Measurements from ENCODE around the gene MRPS33.
"Not testable (repeated sequence)": the region's sequence is repeated elsewhere in the genome, so short reads cannot be mapped to it uniquely, and the experiment has no call there.

The MRPS33 gene

GRCh38 chr7:141012044-141012685 lies 2.6 kb downstream of the MRPS33 start:
- DNase-seq = peak; percentile 79

GRCh38 chr7:141011443-141011842 lies 3.3 kb downstream of the MRPS33 start:
- DNase-seq = no peak

- DNase-seq = no peak
These were observed 11.3 kb downstream of the MRPS33 start for GRCh38 chr7:141003172-141004065.

GRCh38 chr7:141001546-141001945 lies 13.2 kb downstream of the MRPS33 start:
- no peak for DNase-seq

- no peak for DNase-seq
These were observed 13.6 kb downstream of the MRPS33 start for GRCh38 chr7:141001122-141001521.

GRCh38 chr7:140998715-140999114 lies 16.0 kb downstream of the MRPS33 start:
- no peak for DNase-seq

- DNase-seq = no peak
These were observed 22.3 kb downstream of the MRPS33 start for GRCh38 chr7:140992422-140992821.

- no peak for DNase-seq
These were observed 24.4 kb downstream of the MRPS33 start for GRCh38 chr7:140990193-140990962.

GRCh38 chr7:140989068-140989467 lies 25.7 kb downstream of the MRPS33 start:
- no peak for DNase-seq

GRCh38 chr7:140983802-140984201 lies 30.9 kb downstream of the MRPS33 start:
- no peak for DNase-seq

GRCh38 chr7:140982508-140982907 lies 32.2 kb downstream of the MRPS33 start:
- DNase-seq = no peak

GRCh38 chr7:140981951-140982350 lies 32.8 kb downstream of the MRPS33 start:
- DNase-seq = no peak

- no peak for DNase-seq
These were observed 37.0 kb downstream of the MRPS33 start for GRCh38 chr7:140977741-140978140.

GRCh38 chr7:140972876-140973829 lies 41.6 kb downstream of the MRPS33 start:
- DNase-seq = no peak

- no peak for DNase-seq
These were observed 42.4 kb downstream of the MRPS33 start for GRCh38 chr7:140972344-140972743.

GRCh38 chr7:140967438-140967837 lies 47.3 kb downstream of the MRPS33 start:
- no peak for DNase-seq

- DNase-seq = no peak
These were observed 48.1 kb downstream of the MRPS33 start for GRCh38 chr7:140966561-140967233.

GRCh38 chr7:140961117-140961516 lies 53.6 kb downstream of the MRPS33 start:
- no peak for DNase-seq

- not testable (repeated sequence) for DNase-seq
These were observed 57.8 kb downstream of the MRPS33 start for GRCh38 chr7:140956997-140957396.

Measured in stimulated activated CD4-positive, alpha-beta T cell treated with anti-CD3 and anti-CD28 coated beads, Interleukin-15, amount 100 ng/mL, for 24 hours (primary cell).